Dermis blood vessel endothelial cell (primary cell): ENCODE measurements around the gene FBXO15. TPM values are rescaled to one million over a fixed set of nuclear protein-coding genes. Genes with fewer than 3 reads are reported as not detected.

Experiments used
- DNase-seq: peaks from one replicate; pipeline ENCODE4 v3.0.0; 2010
- total RNA-seq: library from RNA; depleted of rRNA; stranded (reverse); fragments of >200 nt; gene quantifications from 2 replicates; pipeline ENCODE4 v1.2.3, GENCODE V29; 2014

The FBXO15 gene
- total RNA-seq, 1 donor from 2014 or later, result 1.7 TPM

GRCh38 chr18:74153377-74153776, 5.7 kb upstream of the FBXO15 start:
- no peak for DNase-seq

- DNase-seq, result no peak
Measured at GRCh38 chr18:74152857-74153256, 5.2 kb upstream of the FBXO15 start.

DNA sequence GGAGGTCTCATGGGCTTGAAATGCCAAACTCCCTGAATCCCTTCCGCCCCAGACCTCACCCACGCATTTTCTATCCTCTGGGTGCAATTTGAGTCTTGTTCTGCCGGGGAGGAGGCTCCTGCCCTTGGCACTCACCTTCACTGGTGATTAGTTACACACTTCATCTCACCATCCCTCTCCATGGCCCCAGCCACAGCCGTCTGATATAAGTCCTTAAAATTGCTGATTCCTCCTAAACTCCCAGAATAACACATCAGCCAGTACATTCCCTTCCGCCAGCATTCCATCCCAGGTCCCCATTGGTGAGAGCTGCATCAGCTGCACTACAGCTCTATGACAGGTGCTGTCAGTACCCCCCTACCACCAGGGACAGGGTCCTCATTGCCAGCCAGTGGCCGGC, 4.6 kb upstream of the FBXO15 start:
- no peak for DNase-seq

DNA sequence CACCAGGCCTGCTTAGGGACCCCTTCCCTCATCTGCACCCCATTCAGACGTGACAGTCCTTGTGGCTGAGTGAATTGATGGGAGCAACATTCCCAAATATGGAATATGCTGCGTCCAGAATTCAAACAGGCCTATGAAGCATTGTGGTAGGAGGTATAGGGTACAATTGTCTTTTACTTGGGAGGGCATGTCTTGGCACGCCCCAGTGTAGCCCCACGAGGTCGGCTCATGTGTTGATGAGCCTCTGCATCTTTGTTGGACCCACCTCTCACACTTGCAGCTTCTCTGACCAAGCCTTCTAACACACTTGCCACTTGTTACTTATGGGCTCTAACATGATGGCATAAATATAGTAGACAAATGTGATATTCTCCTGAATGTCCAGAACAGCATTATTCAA, 2.2 kb upstream of the FBXO15 start:
- DNase-seq, result no peak

GRCh38 chr18:74148543-74149070, 973 bp upstream of the FBXO15 start:
- no peak for DNase-seq

- DNase-seq, result no peak
Measured at GRCh38 chr18:74147491-74147778, 199 bp downstream of the FBXO15 start.

DNA sequence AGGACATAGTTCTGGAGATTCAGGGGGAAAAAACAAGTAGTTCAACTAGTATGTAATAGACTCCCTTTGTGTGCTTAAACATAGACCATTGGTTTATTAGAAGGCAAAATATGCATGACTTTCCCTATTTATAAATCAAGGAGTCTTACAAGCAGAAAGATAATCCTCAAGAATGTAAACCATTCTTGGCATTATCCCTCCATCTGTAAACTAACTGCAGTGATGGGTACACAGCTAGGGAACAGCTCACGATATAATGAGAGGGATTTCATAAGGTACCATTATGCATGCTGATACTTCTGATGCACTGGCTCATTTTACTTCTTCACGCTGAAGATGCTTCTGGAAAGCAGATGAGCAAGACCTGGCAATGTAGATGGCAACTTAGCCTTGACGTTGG, 878 bp downstream of the FBXO15 start:
- no peak for DNase-seq

- DNase-seq, result no peak
Measured at GRCh38 chr18:74142252-74142651, 5.4 kb downstream of the FBXO15 start.

DNA sequence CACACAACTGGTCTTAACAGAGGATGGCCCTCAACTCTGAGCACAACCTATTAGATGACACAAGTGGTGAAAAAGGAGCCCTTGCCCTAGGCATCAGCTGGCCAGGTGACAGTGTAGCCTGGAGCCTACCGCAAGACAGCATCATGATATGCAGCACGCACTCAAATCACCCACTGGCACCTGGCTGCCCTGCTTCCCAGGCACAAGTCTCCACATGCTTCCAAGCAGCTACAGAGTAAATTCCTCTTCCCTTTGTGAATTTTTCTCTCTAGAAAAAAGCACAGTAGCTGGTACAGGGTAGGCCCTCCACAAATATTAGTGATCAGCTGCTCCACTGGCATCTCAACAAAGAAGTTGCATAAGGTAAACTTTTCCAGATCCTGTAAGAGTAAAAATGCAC, 6.0 kb downstream of the FBXO15 start:
- no peak for DNase-seq

- no peak for DNase-seq
Measured at GRCh38 chr18:74140582-74140981, 7.1 kb downstream of the FBXO15 start.

DNA sequence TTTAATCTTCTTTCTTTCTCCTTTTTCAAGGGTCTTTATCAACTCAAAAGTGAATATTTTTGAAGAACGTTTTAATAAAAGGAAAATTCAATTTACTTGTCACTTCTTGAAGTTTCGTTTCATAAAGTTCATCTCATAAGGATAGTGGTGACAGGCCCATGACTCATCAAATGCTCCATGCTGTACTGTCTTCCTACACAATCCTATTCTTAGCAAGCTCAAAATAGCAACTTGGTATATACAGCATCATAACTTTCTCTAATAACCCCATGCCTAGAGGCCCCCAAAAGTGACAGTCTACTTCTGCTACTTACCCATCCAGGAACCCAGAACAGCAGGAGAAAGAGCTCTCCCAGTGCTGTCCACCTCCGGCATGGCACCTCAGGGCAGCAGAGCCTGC, 7.7 kb downstream of the FBXO15 start:
- DNase-seq, result no peak

DNA sequence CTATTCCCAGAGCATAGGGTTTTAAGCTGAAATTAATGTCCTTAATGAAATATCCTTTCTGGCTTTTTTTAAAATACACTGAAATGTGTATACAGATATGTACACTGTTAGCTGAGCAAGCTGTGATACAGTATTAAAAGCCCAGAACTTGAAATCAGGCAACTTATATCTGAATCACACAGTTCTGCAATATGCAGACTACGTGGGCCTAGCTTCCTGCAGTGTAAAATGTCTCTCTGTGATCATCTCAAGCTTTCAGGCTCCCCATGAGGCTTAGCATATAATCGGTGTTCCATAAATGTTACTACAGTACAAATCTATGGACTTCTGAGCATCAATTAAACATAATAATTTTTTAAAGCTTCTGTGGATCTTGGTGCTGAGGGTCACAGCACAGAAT, 8.2 kb downstream of the FBXO15 start:
- no peak for DNase-seq

DNA sequence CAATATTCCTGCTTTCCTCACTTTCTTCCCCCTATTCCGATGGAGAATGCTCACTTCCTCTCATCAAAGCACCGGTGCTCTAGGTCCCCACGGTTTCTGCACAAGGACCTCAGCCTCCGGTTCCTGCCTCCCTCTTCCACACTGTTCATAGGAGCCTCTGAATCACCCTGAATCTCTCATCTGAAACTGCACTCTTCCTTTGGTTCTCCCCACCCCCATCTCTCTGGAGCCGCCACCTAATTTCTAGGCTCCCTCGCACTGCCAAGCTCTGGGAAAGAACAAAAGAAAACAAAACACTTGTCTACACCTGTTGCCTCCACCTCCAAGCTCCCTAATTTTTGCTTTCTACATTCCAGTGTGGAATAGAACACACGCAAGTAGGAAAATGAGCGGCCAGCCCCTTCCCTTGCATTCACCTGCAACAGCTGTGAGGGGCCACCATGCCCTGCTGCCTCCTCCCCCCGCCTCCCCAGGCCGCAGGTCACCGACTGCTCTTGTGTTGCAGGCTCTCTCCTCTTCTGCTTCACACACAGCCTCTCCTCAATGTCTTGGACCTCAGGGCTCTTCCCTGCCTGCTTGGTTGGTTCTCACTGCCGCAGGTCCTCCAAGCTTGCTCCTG, 9.6 kb downstream of the FBXO15 start:
- no peak for DNase-seq

GRCh38 chr18:74132201-74132600, 15.4 kb downstream of the FBXO15 start:
- no peak for DNase-seq

GRCh38 chr18:74131124-74131523, 16.5 kb downstream of the FBXO15 start:
- no peak for DNase-seq

DNA sequence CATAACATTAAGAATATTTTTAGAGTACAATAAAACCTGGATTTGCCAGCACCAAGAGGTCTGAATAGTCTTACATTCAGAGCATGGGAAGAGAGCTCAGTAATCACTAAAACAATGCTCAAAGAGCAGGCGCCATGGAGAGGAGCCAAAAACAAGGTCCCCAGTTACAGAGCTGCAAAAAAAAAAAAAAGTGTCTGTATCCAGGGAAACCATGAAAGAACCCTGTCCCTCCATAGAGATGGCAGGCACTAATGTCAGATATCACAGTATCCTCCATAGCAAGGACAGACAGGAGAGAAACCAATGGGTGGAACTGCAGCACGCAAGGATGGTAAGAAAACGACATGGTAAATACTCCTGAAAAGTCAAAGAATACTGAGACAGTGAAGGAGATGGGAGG, 19.5 kb downstream of the FBXO15 start:
- no peak for DNase-seq

DNA sequence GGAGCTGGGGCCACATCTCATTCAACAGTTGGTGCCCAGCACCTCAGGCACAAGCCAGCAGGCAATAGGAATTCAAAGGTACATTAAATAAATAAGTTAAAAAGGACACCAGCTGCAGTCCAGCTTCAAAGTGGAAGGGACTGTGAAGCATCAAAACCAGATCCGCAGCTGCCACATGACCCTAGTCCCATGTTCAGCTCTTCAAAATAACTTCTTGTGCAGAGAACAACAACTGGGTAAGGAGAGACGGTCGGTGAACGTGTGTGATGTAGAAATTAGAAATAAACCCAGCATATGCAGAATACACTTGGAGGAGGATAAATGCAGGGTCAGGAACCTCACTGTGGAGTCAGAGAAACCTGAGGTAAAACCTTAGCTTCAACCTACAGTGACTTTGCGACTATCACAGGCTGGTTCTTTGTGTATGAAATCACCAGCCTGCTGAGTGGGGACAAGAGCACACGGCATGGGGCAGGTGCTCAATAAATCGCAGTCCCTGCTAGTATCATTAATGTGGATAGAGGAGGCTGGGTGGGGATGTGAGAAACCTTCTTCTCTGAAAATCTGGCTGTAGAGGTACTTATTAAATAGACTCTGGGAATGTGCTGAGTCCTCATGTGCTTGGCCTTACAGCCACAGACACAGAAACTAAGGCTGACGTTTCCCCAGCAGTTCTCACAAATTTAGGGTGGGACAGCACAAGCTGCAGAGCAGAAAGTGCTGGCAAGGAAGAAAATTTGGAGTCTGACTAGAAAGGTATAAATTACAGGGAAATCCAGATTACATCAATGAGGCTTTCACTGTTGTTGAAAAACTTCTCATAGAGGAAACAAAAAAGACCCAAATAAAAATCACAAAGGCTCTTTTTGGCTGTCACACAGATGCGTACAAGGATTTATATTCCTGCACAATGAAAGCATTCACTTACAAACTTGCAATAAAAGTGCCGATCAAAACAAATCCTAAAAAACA, 20.7 kb downstream of the FBXO15 start:
- DNase-seq, result no peak

DNA sequence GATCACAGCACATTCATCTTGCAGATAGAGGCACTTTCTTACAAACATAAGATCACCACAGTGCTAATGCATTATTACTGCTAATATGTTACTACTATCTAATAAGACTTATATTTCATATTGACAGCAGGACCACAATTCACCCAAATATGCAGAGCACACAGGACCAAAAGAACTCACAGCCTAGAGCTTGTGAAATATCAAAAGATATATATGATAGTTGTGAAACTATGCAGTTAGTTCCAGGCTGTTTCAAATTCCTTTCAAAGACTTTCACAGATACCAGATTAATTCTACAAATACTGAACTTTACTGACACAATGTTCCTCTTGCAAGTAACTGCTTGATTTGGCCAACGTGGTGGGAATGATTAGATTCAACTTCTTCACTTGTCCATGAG, 23.0 kb downstream of the FBXO15 start:
- no peak for DNase-seq

- no peak for DNase-seq
Measured at GRCh38 chr18:74123200-74123599, 24.4 kb downstream of the FBXO15 start.

GRCh38 chr18:74116633-74117554, 30.7 kb downstream of the FBXO15 start:
- DNase-seq, result peak; percentile 63

- DNase-seq, result no peak
Measured at GRCh38 chr18:74115046-74115445, 32.6 kb downstream of the FBXO15 start.

DNA sequence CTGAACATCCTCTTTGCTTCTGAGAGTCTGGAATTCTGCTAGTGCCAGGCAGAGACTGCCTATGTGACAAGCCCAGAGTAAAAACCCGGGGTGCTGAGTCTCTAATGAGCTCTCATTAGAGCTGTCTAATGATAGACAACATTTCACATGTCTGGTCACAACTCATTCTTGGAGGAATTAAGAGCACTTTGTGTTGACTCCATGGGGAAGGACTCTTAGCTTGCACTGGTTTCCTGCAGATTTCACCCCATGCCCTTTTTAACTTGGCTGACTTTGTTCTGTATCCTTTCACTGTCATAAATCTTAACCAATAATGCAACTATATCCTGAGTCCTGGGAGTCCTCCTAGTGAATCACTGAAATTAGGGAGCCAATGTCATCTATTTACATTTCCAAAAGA, 33.5 kb downstream of the FBXO15 start:
- no peak for DNase-seq

DNA sequence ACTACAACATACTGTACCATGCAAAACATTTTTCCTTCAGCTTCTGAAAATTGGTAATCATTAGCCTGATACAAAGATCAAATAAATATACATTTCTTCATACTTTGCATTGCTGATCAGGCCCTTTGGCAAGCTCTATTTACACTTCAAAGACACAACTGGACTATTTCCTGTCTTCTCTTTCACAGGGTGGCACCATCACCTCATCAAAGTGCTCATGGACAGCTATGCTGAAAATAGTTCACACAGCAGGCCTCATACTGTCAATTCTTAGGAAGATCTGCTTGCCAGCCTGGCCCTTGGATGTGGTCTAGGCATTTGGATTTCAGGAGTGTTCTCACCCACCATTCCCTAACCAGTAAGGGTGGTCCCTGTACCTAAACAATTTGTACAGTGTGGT, 33.9 kb downstream of the FBXO15 start:
- DNase-seq, result no peak
